ENCODE results near the gene EDEM2.
"Not testable (repeated sequence)": the region's sequence is repeated elsewhere in the genome, so short reads cannot be mapped to it uniquely, and the experiment has no call there.

The EDEM2 gene

GRCh38 chr20:35146920-35147574, at the start of gene EDEM2:
EDEM2 (minus strand) TSS chr20:35147336; CDS start chr20:35147258, 78 bp downstream.
- DNase-seq (ENCODE audit: low spot score): peak; percentile 97

- DNase-seq (ENCODE audit: low spot score): no peak
Observed at GRCh38 chr20:35196313-35196712, 49.2 kb upstream of the EDEM2 start.

GRCh38 chr20:35193031-35193791, 46.1 kb upstream of the EDEM2 start:
- not testable (repeated sequence) for DNase-seq (ENCODE audit: low spot score)

GRCh38 chr20:35192118-35192872, 45.2 kb upstream of the EDEM2 start:
- DNase-seq (ENCODE audit: low spot score): no peak

GRCh38 chr20:35191419-35192117, 44.4 kb upstream of the EDEM2 start:
- no peak for DNase-seq (ENCODE audit: low spot score)

- no peak for DNase-seq (ENCODE audit: low spot score)
Observed at GRCh38 chr20:35190556-35190955, 43.4 kb upstream of the EDEM2 start.

- not testable (repeated sequence) for DNase-seq (ENCODE audit: low spot score)
Observed at GRCh38 chr20:35189223-35189622, 42.1 kb upstream of the EDEM2 start.

- DNase-seq (ENCODE audit: low spot score): no peak
Observed at GRCh38 chr20:35187584-35188190, 40.6 kb upstream of the EDEM2 start.

GRCh38 chr20:35186691-35187289, 39.7 kb upstream of the EDEM2 start:
- DNase-seq (ENCODE audit: low spot score): not testable (repeated sequence)

- no peak for DNase-seq (ENCODE audit: low spot score)
Observed at GRCh38 chr20:35181731-35182130, 34.6 kb upstream of the EDEM2 start.

- DNase-seq (ENCODE audit: low spot score): no peak
Observed at GRCh38 chr20:35180266-35180665, 33.1 kb upstream of the EDEM2 start.

- no peak for DNase-seq (ENCODE audit: low spot score)
Observed at GRCh38 chr20:35179292-35180212, 32.4 kb upstream of the EDEM2 start.

- no peak for DNase-seq (ENCODE audit: low spot score)
Observed at GRCh38 chr20:35176132-35176531, 29.0 kb upstream of the EDEM2 start.

GRCh38 chr20:35174458-35175216, 27.5 kb upstream of the EDEM2 start:
- no peak for DNase-seq (ENCODE audit: low spot score)

- no peak for DNase-seq (ENCODE audit: low spot score)
Observed at GRCh38 chr20:35173576-35174192, 26.5 kb upstream of the EDEM2 start.

- DNase-seq (ENCODE audit: low spot score): no peak
Observed at GRCh38 chr20:35172434-35172806, 25.3 kb upstream of the EDEM2 start.

GRCh38 chr20:35171753-35172433, 24.8 kb upstream of the EDEM2 start, which contains the start of gene PROCR:
PROCR (plus strand) TSS chr20:35172072; CDS start chr20:35172155, 83 bp downstream.
- DNase-seq (ENCODE audit: low spot score): peak; percentile 9

- no peak for DNase-seq (ENCODE audit: low spot score)
Observed at GRCh38 chr20:35171438-35171752, 24.3 kb upstream of the EDEM2 start.

Measured in activated CD4-positive, alpha-beta T cell treated with anti-CD3 and anti-CD28 coated beads, Interleukin-2, Interleukin-4, amounts not matched to agents 100 ng/mL and 50 ng/mL, durations not matched to agents 16 hours and 8 hours (primary cell).